HG03060 (cell line): ENCODE data around the gene BOD1.
A peak's percentile ranks its signal among the peaks of the same experiment; 100 is the strongest.
"Not testable (repeated sequence)": the region's sequence is repeated elsewhere in the genome, so short reads cannot be mapped to it uniquely, and the experiment has no call there.

ENCODE experiments used
- ATAC-seq: cut with Tn5 transposase; IDR thresholded peaks from one replicate; pipeline ENCODE4 v1.9.1; 2021; ENCODE audit warnings: low read depth, moderate number of reproducible peaks; ENCODE audit not compliant: unreplicated experiment

The BOD1 gene

GRCh38 chr5:173620784-173621183 lies 4.3 kb upstream of the BOD1 start:
- ATAC-seq = no peak

DNA sequence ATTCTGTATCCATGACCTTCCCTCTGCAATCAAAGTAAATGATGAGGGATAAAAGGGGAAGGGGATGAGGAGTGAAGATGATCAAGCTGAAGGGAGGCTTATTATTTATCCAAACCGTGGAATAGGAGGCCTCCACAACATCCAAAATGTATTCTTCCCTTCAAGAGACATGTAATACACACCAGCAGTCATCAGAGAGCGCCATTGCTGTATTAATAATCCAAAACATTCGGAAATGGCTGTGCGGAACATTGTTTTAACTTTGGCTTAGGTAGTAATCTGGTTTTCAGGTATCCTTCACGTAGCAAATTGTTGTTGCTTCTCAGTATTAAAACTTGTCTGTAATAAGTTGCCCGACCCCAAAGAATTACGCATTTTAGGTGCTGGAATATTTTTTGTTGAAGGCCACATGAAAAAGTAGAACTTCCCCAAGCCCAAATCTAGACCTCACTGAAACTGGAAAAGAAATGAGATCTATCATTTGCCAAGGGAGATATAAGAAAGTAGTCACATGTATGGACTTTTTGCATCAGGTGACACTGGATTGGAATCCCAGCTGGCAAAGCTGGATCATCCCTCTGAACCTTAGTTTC lies 2.6 kb upstream of the BOD1 start:
- no peak for ATAC-seq

GRCh38 chr5:173615884-173616576 lies 420 bp downstream of the BOD1 start:
- peak; percentile 31 for ATAC-seq

- no peak for ATAC-seq
Observed at GRCh38 chr5:173614591-173614990, 1.9 kb downstream of the BOD1 start.

- no peak for ATAC-seq
Observed at GRCh38 chr5:173613433-173614159, 2.9 kb downstream of the BOD1 start.

- ATAC-seq = no peak
Observed at GRCh38 chr5:173612948-173613347, 3.5 kb downstream of the BOD1 start.

GRCh38 chr5:173611706-173612105 lies 4.7 kb downstream of the BOD1 start:
- ATAC-seq = no peak

DNA sequence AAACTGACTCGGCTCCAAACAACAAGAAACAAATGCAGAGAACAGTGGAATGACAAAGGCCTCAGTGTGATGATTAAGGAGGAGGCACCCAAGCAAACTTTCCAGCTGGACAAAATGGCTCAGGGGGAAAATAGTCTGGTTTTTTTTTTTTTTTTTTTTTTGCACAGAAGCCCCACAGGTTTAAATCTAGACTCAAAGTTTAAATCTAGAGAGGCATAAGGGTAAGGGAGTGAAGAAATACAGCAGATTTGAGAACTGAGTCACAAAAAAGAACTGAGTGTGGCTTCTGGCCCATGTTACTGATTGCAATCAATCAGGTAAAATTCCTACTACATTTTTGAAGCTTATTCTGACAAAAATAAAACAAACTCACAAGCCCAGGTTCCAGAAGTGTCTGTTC lies 12.3 kb downstream of the BOD1 start:
- ATAC-seq = no peak

GRCh38 chr5:173602423-173602822 lies 14.0 kb downstream of the BOD1 start:
- ATAC-seq = no peak

DNA sequence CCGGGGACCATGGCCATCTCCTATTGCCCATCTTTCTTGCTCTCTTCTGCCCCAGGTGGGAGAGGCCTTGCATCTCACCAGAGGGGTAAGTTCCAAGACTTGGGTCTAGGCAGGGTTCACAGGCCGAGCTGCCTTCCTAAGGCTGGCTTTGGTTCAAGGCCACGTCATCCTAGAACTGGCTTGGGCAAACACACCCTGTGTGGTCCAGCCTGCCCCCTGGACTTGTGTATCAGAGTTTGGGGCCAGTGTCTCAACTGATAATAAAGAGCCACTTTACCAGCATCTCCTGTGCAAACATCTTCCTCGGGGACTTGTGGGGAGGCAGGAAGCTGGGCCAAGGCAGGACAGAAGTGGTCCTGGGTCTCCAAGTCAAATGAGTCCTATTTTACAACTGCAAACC lies 17.8 kb downstream of the BOD1 start:
- ATAC-seq = no peak

DNA sequence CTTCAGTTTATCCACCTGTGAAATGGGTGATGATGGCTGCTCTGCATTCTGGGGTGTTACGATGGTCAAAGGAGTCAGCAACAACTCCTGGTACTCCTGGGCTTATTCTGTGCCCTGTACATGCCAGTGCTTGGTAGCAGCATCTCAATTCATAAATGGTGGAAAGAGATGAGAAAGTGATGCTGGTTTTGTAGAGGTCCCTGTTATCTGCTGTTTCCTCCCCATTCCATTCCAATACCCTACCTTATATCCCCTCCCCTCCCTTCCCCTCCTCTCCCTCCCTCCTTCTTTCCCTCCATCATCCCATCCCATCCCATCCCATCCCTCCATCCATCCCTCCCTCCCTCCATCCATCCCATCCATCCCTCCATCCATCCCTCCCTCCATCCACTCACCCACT lies 19.1 kb downstream of the BOD1 start:
- no peak for ATAC-seq

DNA sequence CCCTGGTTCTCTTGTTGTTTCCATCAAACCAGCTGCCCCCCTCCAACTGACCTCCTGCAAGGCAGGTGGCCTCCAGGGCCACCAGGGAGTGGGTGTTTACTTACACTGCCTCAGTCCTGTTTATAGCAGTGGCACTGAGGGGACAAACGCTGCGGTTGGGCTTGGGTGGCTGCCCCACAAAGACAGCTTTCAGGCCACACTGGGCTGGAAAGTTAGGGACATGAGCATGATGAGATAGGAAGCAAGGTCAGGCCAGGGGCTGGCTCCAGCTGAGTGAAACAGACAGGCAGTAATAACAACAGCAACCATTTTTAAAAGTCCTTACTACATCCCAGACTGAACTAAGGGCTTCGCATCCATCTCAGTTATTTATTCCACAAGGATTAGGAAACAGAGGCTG lies 20.6 kb downstream of the BOD1 start:
- no peak for ATAC-seq

DNA sequence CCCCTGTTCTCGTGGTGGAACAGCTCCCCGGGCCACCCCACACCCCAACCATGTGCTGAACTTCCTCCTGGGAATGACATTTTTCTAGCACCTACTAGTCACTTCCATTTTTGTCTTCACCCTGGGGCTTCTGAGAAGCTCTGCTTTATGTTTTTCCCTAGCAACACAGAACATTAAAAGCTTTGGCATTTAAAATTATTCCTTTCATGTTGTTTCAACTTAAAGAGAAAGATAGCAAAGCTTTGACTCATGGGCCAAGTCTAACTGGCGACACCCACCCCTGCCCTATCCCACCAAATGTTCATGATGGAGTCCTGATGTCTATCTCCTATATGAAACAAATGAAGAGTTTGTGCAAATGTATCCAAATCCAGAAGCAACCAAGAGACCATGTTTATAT lies 22.4 kb downstream of the BOD1 start:
- no peak for ATAC-seq

- ATAC-seq = no peak
Observed at GRCh38 chr5:173592050-173592669, 24.3 kb downstream of the BOD1 start.

DNA sequence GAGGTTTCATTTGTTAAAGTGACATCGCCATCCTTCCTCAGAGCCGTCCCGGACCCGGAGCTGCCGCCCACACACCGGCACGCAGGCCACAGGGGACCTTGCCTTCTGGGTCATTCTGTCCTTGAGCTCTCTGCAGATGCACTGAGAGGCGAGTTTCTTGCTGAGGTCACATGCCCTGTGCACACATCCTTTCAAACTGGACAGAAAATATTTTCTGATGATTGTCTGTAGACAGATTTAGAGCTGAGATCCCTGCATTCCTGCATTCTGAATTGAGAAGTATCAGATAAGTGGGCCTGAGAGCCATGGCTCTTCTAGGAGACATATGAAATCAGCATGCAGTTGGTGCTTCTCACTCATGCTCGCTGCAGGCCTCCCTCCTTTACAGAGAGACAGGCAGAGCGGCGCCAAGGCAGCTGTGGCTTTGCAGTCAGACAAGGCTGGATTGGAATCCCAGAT lies 25.4 kb downstream of the BOD1 start:
- ATAC-seq = no peak

GRCh38 chr5:173590436-173591055 lies 25.9 kb downstream of the BOD1 start:
- ATAC-seq = no peak

DNA sequence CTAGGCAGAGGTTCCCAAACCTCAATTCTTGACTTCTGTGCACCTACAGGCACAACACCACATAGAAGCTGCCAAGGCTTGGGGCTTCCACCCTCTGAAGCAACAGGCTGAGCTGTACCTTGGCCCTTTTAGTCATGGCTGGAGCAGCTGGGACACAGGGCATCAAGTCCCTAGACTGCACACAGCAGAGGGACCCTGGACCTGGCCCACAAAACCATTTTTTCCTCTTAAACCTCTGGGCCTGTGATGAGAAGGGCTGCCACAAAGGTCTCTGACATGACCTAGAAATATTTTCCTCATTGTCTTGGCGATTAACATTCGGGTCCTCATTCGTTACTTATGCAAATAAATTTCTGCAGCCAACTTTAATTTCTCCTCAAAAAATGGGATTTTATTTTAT lies 30.3 kb downstream of the BOD1 start:
- ATAC-seq = not testable (repeated sequence)

DNA sequence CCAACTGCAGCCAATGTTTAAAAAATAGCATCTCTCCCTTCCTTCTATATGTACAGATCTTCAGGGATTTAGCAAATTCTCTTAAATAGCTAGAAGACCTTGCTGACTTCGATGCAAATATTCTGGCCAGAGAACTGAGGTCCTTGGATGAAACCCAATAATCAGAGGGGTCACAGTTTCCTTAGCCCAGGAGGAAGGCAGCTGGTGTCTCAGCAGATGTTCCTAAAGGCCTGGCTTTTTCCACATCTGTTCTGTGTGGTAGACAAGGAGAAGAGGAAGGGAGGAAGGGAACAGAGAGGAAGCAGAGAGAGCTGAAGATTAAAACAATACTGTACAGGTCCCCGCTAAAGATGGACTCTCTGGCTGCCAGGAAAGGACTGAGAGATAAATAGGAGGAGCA lies 33.1 kb downstream of the BOD1 start:
- no peak for ATAC-seq

DNA sequence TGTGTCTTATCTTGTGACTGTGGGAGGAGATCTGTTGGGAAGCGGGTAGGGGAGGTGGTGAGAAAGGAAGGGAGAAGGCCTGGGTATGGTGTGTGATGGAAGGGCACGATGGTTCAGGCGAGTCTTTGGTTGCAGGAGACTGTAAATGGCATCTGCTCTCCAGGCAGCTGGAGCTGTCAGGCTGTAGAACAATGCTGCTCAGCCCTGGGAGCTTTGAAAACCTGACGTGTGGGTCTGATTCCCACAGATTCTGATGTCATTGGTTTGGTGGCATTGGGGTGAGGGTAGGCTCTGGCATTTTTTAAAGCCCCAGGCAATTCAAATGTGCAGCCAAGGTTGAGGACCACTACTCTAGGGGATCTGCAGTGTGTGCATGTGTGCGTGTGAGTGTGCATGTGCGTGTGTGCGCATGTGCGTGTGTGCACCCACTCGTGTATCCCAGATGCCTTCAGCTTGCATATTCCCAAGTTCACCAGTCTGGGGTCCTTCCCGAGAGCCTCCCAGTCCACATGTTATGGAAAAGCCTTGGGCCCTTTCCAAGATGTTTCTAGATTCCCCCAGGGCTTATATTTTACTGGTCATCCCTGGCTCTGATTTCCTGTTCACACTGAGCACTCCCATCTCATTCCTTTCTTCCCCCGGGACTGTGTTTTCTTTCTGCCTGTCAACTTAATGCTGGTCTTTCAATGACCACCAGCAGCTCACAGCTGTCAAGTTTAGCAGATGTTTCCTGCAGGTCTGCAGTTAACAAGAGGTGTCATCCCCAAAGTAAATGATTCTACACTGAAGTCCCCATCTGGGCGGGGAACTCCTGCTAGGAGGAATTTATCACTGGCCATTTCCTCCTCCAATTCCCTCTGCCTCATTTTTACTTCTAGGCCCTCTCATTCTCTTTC lies 34.0 kb downstream of the BOD1 start:
- no peak for ATAC-seq
